CD4-positive, alpha-beta T cell treated with Interferon alpha-2 for 1 hour (primary cell): ENCODE measurements around the gene LBHD2.
"Not testable (repeated sequence)": the region's sequence is repeated elsewhere in the genome, so short reads cannot be mapped to it uniquely, and the experiment has no call there.

Experiments used
- DNase-seq, 2 donors: peaks; one replicate each; pipeline ENCODE4 v3.0.0-alpha.2; 2020 to 2022

LBHD2 gene

DNA sequence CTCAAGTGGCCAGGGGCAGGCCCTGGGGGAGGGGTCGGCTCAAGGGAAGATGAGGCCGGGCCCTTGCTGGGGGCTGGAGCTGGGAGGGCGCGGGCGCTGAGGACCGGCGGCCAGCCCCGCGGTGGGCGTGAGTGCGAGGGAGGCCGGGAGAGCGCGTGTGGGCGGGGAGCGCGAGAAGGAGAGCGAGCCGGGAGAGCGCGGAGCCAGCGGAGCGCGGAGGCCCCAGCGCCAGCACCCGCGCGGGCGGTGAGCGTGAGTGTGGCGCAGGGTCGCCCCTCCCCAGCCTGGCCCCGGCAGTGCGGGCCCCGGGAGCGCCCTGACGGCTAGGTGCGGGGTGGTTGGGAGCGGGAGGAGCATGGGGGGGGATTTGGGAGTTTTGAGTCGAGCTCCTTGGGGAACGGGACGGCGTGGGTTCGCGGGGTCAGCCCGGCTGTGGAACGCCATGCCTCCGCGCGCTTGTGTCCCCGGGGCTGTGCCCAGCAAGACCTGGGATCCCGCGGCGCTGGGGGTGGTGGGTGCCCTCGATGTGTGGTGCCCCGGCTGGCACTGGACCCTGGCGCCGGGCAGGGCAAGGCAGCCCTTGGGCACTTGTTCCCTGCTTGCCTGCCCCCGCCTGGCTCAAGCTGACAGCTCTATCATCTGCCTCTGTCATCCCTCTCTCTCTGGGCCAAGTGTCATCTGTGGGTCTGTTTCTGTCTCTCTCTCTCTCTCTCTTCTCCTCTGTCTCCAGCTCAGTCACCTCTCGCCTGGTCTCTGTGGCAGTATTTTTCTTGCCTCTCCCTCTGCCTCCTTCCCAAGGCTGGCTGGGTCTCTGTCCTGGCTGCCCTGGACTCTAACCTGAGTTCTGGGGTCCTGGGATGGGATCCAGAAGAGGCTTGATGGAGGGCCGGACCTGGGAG lies at the start of gene LBHD2:
Gene LBHD2 (plus strand): TSS at position 190 of the 899 bp plus-strand sequence. CDS start 1,803 bp downstream, outside the sequence.
- DNase-seq: no peak

DNA sequence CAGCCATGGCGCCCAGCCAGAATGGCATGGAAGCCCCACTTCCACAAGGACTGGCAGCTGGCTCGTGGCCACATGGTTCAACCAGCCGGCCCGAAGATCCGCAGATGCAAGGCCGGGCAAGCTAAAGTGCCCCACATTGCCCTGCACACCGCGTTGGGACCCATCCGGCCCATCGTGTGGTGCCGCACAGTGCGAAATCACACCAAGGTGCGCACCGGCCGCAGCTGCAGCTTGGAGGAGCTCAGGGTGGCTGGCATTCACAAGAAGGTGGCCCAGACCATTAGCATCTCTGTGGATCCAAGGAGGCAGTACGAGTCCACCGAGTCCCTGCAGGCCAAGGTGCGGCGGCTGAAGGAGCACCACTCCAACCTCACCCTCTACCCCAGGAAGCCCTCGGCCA lies 42.5 kb upstream of the LBHD2 start:
- DNase-seq: no peak

DNA sequence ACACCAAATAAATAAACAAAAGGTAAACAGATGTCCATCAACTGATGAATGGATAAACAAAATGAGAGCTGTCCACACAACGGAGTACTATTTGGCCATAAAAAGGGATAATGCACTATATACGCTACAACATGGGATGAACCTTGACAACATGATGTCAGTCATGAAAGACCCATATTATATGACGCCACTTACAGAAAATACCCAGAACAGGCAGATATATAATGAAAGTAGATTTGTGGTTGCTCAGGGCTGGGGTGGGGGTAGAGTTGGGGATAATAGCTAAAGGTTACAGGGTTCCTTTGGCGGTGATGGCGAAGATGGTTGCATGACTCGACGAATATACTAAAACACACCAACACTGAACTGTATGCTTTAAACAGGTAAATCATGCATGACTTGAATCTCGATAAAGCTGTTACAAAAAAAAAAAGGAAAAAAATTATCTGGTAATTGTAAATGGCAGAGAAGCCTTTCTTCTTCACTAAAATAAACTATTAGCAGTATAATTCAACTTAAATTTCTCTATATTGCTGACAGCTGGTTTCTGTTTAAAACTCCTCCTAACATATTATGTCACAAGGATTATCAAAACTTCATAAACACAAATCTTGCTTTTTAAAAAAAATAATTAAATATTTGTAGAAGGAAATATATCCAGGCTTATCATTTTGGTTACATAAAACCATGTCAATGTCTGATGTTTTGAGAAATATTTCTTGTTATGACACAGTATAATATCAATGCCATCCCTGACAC lies 40.6 kb upstream of the LBHD2 start:
- no peak for DNase-seq

DNA sequence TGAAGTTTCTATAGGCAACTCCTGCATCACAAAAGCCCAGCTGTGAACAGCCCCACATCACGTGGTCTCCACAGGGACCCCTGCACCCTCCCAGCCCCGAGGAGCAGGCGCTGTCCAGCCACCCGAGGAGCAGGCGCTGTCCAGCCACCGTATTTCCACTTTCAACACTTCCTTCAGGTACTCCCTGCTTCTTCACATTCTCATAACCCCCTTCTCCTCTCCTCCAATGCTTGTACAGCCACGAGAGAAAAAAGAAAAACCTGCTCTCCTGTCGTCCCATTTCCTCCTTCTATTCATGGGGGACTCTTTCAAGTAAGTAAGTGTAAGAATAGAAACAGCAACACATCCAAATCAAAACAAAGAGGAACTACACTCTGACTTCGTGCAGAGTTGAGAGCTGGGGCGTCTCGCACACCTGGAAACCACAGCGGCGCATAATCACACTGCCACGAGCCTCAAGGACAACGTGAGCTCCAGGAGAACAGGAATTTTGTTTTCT lies 38.6 kb upstream of the LBHD2 start:
- no peak for DNase-seq

DNA sequence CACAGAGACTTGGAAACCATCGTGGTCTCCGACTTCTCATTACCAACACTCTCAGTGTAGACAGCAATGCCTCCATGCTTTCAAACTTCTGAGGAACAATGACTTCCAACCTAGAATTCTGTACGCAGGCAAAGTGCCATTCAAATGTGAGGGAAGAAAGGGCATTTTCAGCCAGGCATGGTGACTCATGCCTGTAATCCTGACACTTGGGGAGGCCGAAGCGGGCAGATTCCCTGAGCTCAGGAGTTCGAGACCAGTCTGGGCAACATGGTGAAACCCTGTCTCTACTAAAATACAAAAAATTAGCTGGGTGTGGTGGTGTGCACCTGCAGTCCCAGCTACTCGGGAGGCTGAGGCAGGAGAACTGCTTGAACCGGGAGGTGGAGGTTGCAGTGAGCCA lies 36.6 kb upstream of the LBHD2 start:
- DNase-seq: not testable (repeated sequence)

DNA sequence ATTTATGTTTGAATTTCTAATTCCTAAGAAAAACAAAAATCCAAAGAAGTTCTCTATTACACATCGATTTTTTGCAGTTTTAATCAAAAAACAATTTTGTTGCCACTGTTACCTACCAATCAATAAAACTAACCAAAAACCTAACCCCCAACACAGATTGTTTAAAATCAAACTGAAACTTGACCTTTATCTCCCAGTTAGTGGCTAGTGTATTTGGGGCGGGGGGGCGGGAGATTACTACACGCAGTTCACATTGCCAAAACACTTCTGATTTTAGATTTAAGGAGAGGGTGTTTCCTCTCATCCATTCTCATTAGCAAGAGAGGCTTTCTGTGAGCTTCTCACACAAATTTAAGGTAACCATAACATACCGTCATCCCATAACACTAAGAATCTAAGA lies 33.1 kb upstream of the LBHD2 start:
- no peak for DNase-seq

DNA sequence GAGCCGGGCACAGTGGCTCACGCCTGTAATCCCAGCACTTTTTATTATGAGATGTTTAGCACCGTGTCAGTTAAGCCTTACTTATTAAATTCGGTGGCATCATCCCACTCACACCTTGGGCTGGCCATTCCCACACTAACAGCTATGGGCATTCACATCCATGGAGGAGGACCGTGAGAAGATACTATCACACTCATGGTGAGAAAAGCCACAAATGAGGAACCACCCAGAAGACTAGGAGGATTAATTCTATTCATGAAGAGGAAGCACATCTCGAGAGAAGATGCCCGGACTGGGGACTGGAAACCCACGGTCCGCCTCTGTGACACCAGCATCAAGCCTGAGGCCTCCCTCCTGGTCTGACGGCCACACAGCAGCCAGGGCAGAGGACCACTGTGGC lies 31.6 kb upstream of the LBHD2 start:
- no peak for DNase-seq

DNA sequence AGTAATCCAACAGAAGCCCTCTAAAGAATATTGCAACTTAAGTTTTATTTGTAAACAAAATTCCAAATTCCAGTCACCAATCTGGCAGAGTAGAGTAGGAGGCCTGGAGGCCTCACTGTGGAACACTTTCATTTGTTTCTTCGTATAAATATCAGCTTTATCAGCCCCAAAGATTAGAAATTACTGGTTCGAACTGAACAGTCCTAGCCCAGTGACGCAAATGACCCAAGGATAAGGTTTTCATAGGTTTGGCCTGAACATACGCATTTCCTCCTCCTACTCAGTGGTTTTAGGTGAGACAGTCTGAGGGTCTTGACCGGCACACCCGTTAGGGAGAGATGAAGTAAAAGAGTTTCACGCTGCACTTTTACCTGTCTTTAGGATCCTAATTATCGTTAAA lies 28.3 kb upstream of the LBHD2 start:
- no peak for DNase-seq

DNA sequence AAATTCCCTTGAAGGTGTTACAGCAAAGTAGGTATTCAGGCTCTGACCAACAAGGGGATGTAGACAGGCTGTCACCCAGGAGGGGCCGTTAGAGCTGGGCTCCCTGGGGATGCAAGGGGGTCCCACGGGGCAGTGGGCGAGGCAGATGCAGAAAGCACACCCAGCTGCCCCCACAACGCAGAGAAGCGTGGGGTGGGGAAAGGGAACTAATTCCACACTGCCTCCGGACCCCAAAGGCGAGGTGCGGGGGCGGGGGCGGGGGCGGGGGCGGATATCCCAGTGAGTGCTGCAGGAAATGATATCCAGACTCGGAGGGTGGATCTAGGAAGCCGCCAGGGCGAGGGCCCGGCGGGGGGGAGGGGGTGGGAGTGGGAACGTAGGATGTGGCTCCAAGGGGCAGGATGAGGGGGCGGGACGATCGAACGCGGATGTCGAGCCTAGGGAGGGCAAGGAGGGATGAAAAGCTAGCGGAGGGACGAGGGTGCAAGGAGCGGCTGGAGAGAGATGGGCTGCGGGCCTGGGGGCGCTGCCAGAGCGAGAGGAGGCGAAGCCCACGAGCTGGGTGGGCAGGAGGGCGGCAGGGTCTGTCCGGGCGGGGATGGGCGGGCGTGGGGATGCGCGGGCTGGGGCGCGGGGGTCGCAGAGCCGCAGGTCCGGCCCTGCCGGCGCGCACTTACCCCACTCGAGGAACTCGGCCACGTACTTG lies 27.5 kb upstream of the LBHD2 start:
- DNase-seq: peak in 1 of 2 donors; percentile 6

DNA sequence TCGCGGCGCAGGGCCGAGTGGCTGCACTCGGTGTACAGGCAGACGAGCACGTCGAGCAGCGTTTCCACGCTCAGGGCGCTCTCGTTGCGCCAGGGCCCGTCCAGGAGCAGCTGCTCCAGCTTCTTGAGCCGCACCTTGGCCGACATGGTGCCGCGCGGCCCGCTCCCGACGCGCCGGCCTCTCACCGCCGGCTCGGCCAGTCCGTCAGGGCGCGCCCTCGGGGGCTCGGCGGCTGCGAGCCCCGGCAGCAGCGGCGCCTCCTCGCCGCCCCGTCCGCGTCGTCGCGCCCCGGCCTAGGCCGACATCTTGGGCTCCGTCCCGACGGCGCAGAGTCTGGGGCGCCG lies 27.0 kb upstream of the LBHD2 start:
- no peak for DNase-seq

DNA sequence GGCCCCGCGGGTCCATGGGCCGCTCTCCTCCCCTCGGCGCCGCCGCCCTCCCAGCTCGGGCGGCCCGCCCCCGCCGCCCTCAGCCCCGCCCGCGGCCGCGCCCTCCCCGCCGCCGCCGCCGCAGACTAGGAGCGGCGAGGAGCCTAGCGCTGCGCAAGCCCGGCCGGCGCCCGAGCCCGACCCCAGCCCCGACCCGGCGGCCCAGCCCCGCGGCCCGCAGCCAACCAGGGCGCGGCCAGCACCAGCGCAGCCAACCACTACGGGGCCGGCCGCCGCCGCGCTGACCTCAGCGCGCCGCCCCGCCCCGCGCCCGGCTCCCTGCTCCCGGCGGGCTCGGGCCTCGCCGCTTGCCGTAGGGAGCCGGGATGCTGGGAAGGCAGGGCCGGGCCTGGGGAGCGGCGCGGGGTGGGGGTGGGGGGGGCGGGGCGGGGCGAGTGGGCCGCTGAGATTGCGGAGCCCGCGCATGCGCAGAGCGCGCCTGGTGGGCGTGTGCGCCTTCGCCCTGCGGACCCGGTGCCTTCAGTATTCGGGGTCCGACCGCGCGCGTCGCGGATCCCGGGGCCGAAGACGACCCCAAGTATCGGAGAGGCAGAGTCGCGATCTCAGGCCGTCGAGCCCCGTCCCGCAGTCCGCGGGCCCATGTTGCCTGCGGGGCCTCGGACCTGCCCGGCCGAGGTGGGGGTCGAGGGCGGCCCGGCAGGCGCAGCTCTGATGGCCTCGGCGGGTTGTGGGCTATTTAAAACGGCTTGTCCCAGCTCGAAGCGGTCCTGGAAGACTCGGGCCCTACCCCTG lies 26.4 kb upstream of the LBHD2 start, which contains the start of gene CDC42BPB:
Gene CDC42BPB (minus strand): TSS at position 178 of the 792 bp plus-strand sequence. CDS start 376 bp downstream, outside the sequence.
- peak; percentile 67 to 71 for DNase-seq

DNA sequence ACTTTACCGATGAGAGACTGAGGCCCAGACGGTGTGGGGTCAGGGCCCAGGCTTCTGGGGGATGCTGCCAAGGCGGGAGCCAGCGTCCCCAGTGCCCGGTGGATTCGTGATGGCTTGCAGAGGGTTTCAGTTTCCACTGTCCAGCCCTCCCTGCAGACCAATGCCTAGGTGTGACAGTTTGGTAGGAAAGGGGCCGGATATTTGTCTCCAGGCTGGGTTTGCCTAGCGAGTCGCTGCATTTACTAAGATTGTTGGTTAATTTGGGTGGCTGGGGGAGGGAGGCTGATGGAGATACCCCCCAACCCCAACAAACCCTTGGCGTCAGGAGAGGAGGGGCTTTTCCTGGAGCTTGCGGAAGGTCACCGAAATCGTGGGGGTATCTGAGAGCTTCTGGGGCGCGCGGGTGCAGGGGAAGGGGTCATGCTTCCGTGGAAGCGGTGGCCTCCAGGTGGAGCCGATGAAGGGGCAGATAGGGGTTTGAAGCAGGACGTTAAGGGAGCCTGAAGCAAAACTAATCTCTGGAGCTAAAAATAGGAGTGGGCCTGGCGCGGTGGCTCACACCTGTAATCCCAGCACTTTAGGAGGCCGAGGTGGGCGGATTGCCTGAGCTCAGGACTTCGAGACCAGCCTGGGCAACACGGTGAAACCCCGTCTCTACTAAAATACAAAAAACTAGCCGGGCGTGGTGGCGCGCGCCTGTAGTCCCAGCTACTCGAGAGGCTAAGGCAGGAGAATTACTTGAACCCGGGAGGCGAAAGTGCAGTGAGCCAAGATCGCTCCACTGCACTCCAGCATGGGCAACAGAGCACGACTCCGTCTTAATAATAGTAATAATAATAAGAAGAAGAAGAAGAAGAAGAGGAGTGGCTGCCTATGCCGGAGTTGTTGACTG lies 25.6 kb upstream of the LBHD2 start:
- no peak for DNase-seq

DNA sequence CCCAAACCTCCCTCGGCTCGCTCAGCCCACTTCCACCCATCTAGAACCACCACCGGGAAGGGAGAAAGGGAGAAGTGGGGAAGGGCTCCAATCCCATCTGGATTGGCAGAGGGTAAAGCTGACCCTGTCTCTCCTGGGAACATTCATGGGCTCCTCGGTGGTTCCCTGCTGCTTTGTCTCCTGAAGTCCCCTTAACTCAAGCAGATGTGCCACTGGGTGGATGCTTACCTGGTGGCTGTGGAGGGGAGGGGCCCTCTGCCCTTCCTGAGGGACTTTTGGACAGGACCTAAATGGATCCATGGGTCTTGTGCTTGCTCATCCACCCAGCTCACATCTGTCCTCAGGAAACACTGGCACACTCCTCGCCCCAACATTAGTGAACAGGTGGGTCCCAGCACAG lies 24.5 kb upstream of the LBHD2 start:
- DNase-seq: no peak

DNA sequence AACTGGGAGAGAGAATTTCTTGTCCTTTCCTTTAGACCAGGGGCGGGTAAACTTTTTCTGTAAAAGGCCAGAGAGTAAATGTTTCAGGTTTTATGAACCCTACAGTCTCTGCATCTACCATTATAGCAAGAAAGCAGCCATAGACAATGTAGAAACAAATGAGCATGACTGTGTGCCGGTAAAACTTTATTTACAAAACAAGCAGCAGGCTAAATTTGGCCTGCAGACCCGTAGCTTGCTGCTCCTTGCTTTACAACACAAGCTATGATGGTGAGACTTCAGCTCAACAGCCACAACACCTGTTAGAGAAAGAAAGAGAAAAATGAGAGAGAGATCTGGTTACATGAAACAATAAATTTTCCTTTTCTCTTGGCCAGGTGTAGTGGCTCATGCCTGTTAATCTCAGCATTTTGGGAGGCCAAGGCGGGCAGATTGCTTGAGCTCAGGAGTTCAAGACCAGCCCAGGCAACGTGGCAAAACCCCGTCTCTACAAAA lies 22.5 kb upstream of the LBHD2 start:
- DNase-seq: no peak

DNA sequence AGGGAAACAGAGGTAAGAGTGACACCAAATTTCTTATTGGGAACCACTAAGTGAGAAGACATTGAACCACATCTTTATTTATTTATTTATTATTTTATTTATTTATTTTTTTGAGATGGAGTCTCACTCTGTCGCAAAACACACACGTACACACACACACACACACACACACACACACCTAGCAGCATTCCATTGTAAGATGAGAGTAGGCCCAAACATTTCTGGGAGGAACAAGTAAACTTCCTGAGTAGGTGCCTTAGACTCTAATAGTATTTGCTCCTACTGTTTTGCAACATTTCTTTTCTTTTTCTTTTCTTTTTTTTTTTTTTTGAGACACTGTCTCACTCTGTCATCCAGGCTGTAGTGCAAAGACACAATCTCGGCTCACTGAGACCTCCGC lies 19.6 kb upstream of the LBHD2 start:
- DNase-seq: no peak

DNA sequence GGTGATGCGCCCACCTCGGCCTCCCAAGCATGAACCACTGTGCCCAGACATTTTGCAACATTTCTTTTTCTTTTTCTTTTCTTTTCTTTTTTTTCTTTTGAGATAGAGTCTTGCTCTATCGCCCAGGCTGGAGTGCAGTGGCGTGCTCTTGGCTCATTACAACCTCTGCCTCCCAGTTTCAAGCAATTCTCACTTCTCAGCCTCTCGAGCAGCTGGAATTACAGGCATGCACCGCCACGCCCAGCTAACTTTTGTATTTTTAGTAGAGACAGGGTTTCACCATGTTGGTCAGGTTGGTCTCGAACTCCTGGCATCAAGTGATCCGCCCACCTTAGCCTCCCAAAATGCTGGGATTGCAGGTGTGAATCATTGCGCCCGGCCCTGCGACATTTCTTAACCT lies 19.0 kb upstream of the LBHD2 start:
- DNase-seq: no peak

DNA sequence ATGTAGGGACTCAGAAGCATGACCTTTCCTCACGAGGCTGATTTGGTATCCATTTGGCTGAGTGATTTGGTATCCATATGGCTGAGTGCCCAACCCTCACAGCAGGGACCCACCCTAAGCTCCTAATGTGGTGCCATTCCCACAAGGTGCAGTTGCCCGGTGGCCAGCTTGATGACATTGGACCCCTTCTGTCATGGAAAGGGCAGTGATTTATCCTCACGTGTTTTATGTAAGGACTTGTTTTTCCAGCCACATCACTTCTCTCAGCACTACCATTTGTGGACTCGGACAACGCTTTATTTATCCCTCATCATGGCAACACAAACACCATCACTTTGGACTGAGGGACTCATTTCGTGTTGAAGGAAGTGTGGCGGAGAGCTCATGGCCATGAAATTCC lies 18.1 kb upstream of the LBHD2 start:
- no peak for DNase-seq

DNA sequence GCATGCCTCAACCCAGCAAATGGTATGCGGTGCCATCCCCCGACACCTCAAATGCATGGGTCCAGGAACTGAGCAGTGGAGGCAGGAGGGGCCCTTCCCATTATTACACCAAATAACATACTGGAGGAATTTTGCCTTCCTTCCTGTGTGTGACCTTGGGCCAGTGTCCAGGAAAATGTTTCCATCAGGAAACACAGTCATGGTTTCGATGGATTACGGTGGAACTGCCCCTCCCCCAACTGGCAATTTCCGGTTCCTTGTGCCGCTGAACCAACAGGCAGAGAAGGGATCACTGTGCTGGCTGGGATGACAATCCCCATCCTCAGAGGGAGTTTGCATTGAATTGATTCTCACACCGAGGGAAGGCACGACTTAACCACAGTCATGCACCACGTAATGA lies 17.6 kb upstream of the LBHD2 start:
- no peak for DNase-seq

DNA sequence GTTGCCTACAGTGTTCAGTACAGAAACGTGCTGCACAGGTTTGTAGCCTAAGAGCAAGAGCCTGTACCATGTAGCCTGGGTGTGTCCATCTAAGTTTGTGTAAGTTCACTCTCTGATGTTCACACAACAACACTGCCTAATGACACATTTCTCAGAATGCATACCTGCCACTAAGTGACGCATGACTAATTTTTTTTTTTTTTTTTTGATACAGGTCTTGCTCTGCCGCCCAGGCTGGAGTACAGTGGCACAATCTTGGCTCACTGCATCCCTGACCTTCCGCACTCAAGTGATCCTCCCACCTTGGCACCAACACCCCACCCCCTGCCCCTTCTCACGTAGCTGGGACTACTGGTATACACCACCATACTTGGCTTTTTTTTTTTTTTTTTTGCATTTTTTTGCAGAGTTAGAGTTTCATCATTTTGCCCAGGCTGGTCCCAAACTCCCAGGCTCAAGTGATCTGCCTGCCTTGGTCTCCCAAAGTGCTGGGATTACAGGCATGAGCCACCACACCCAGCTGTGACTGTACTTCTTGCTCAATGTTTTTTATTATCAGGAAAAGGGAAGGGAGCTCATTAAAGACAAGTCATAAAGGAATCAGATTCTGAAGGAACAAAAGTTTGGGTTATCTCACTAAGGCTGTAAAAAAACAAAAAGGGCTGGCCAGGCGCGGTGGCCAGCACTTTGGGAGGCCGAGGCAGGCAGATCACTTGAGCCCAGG lies 16.6 kb upstream of the LBHD2 start:
- DNase-seq: no peak

DNA sequence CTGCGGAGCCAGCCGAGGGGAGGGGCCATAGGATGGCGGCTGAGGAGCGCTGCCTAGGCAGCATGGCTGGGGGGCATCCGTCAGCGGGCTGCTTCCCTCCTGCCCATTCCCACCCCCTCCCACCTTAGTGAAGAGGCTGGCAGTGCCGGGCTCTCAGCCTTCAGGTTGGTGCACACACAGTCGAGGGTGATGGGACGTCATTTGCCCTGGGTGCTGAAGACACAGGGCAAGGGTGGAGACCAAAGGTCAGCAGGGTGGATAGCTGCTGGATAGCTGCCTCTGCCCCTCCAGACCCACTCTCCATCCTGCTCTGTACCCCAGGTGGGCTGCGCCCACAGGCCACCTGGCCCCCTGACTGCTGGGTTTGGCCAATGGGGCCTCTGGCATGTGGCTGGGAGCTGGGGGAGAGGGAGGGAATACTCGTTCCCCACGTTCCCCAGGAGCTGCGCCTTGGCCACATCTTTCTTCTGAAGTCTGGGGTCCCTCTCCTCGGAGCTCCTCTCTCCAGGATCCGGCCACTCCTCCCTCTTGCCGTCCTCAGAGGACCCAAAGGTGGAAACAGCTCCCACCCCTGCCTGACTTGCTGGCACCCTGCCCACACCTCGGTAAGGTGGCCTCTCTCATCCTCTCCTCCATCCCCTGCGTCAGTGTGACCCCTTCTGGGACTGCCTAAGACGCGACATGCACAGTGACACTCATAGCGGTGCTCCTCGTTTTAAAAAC lies 15.5 kb upstream of the LBHD2 start:
- no peak for DNase-seq
